Measurements from ENCODE around the gene SCN10A. TPM values are rescaled to one million over a fixed set of nuclear protein-coding genes. Genes with fewer than 3 reads are reported as not detected.

The SCN10A gene
- total RNA-seq, 4 donors from 2014 or later: not detected

- TF ChIP-seq CTCF (IDR thresholded peaks at IDR 0.05; ENCODE audit: low read depth): no peak
These were observed 125.8 kb downstream of the SCN10A start for GRCh38 chr3:38690185-38690584.

GRCh38 chr3:38689774-38690173 is 126.2 kb downstream of the SCN10A start:
- no peak for TF ChIP-seq CTCF (IDR thresholded peaks at IDR 0.05; ENCODE audit: low read depth)

GRCh38 chr3:38689346-38689745 is 126.7 kb downstream of the SCN10A start:
- no peak for TF ChIP-seq CTCF (IDR thresholded peaks at IDR 0.05; ENCODE audit: low read depth)

- TF ChIP-seq CTCF (IDR thresholded peaks at IDR 0.05; ENCODE audit: low read depth): no peak
These were observed 128.7 kb downstream of the SCN10A start for GRCh38 chr3:38687321-38687720.

- TF ChIP-seq CTCF (IDR thresholded peaks at IDR 0.05; ENCODE audit: low read depth): no peak
These were observed 131.5 kb downstream of the SCN10A start for GRCh38 chr3:38684546-38684945.

GRCh38 chr3:38669668-38670067 is 146.3 kb downstream of the SCN10A start:
- no peak for TF ChIP-seq CTCF (IDR thresholded peaks at IDR 0.05; ENCODE audit: low read depth)

GRCh38 chr3:38662544-38662943 is 153.5 kb downstream of the SCN10A start:
- no peak for TF ChIP-seq CTCF (IDR thresholded peaks at IDR 0.05; ENCODE audit: low read depth)

Data from subcutaneous adipose tissue (tissue), 4 donors.